Kidney tubule cell (primary cell): Measurements from ENCODE around the gene ADTRP.
"Not testable (repeated sequence)": the region's sequence is repeated elsewhere in the genome, so short reads cannot be mapped to it uniquely, and the experiment has no call there.

Experiments used
- DNase-seq: peaks from one replicate; pipeline ENCODE4 v3.0.0-alpha.2; 2018; ENCODE audit warnings: low spot score

The ADTRP gene

DNA sequence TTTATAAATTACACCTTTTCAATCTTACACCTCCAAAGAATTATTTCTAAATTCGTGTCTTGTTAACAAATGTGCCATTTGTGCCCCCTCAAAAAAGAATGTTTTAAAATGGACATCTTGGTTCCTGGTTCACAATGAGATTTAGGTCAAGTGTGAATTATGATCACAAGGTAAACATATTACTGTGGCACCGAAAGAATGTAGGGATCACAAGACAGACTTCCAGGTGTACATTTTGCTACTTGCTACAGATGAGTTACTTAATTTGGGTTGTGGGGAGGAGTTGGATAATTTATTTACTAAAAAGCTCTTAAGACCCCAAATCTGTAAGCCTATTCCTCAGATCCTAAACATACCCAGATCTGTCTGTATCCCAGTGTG lies 25.0 kb upstream of the ADTRP start:
- no peak for DNase-seq

DNA sequence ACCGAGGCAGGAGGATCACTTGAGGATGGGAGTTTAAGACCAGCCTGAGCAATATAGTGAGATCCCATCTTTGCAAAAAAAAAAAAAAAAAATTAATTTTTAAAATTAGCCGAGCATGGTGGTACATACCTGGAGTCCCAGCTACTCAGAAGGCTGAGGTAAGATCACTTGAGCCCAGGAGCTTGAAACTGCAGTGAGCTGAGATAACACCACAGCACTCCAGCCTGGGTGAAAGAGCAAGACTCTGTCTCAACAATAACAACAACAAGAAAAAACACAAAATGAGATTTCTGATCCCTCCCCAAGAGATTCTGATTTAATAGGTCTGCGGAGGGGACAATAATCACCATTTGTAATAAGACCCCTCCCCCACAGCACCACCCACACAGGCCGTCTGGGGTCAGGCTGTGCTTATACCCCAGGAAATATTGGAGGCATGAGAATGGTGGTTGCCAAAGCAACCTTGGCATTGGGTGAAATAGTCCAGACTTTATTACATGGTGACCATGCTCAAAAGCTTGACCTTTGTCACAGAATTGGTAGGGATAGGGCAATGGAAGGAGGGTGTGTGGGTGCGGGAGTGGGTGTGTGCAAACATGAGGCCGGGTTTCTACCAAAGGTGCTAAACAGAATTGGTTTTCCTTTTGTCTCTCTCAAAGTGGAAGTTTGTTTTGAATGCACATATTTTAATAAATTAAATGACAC lies 24.4 kb upstream of the ADTRP start:
- DNase-seq = no peak

DNA sequence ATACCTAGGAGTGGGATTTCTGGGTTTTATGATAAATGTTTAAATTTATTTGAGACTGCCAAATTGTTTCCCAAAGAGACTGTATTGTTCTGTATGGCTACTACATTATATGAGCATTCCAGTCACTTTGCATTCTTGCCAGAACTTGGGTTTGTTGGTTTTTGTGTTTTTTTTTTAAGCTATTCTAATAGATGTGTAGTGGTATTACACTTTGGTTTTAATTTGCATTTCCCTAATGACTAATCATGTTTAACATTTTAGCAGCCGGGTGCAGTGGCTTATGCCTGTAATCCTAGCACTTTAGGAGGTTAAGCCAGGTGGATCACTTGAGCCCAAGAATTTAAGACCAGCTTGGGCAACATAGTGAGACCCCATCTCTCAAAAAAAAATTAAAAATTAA lies 21.9 kb upstream of the ADTRP start:
- DNase-seq = not testable (repeated sequence)

DNA sequence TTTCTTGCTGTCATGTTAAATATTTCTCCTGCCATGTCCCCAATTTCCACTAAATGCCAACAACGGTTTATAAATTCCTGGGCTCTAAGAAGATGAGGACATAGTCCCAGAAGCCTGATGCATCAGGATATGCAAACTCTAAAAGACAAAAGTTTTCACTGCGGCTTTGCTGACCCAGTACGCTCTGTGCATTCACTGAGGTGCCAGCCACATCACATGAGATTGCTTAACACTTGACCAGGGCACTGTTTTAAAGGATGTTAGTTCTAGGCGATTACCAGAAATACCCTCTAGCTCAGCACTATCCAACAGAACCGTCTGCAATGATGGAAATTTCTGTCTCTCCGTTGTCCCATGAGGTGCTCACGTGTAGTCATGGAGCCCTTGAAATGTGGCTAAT lies 19.9 kb upstream of the ADTRP start:
- DNase-seq = no peak

DNA sequence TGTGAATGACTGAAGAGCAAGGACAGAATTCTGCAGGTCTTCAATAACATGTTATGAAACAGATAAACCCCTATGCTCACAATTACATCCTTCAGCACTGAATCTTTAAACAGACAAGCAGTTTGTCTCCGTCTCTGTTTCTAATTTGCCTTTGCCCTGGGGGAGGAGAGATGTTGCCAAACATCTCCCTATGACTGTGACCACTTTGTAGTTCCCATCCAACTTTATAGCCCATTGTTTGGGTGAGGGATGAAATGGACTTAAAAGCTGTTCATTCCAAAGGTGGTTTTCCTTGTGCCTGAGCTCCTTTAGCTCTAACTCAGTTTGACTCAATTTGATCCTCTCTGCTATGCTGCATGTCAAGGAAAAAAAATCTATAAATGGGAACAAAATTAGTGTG lies 19.5 kb upstream of the ADTRP start:
- DNase-seq = no peak

DNA sequence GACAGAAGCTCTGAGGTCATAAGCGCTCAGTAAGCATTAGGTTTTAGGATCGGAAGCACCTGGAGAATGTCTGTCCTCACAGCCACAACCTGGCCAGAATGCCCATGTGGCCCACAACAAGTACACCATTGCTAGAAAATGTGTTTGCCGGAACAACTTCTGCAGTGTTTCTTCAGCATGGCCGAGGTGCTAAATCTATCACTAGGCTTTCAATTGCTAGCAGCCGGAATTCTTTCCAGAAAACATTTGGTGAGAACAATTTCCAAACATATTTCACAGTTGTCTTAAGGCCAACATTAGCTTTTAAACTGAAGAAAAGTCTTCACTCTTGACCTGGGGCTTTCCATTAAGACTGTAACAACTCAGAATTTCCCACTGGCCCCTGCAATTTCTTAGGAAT lies 18.2 kb upstream of the ADTRP start:
- DNase-seq = no peak

DNA sequence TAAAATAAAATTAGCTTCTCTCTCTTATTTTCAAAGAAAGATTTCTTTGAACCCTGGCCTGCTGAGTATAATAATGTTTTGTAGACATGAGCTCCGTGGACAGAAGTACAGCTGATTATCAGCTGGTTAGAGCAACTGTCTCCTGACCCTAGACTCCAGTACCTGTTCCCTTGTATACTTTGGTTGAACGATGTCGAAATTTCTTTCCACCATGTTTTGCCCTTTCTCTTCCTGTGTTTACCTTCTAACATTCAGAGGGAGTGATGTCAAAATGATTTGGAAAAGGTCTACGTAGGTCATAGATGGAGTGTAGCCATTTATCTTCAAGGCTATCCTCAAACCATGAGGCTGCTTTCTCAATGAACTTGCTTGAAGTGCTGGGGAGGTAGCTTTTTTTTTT lies 16.8 kb upstream of the ADTRP start:
- no peak for DNase-seq

DNA sequence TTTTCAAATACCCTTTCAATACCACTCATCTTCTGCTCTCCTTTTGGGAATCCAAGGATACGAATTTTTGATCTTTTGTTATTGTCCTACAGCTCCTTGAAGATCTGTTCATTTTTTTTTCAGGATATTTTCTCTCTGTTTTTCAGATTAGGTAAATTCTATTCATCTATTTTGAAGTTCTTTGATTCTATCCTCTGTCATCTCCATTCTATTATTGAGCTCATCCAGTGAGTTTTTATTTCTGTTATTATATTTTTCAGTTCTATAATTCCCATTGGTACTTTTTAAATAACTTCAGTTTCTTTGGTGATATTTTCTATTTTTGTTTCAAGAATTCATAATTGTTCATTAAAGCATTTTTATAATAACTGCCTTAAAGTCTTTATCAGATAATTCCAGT lies 14.7 kb upstream of the ADTRP start:
- no peak for DNase-seq

DNA sequence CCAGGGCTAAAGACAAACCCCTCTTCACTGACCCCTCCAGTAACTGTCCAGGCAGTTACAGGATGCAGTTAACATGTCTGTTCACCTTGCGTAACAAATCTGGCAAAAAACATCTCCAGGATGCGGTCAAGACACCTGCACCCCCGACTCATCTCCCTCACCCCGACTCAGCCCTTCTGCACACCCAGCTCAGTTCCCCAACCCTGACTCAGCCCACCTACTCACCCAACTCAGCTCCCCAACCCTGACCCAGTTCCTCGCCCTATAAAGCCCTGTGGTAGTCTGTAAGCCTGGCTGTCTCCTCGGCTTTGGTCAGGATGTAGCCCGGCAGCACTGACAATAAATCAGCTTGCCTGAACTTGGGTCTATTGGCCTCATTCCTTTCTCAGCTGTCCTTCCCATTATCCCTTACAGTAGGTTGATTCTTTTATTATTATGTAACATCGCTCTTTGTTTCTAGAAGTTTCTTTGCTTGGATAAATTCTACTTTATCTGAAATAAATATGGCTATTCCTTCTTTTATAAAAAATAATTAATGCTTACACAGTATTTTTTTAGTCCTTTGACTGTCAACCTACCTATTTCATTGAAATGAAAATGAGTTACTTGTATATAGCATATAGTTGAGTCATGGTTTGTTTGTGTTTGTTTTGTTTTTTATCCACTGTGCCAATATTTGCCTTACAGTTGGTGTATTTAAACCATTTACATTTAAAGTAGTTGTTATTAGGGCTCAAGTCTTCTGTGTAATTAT lies 12.9 kb upstream of the ADTRP start:
- DNase-seq = peak; percentile 27

DNA sequence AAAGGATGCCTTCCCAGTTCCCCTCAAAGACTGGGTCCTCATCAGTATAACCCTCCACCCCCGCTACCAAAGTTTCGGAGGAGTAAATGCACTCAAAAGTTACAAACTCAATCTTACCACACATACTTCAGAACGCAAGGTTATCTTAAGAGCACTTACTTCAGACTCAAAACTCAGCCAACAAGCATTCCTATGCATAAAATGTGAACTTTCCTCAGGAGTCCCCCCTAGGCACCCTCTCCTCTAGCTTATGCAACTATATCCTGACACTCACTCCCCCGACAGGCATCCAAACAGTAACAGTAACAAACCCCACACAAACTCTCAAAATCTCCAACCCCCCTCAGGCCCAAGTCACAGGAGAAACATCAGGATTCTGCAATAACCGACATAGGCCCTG lies 11.1 kb upstream of the ADTRP start:
- no peak for DNase-seq

DNA sequence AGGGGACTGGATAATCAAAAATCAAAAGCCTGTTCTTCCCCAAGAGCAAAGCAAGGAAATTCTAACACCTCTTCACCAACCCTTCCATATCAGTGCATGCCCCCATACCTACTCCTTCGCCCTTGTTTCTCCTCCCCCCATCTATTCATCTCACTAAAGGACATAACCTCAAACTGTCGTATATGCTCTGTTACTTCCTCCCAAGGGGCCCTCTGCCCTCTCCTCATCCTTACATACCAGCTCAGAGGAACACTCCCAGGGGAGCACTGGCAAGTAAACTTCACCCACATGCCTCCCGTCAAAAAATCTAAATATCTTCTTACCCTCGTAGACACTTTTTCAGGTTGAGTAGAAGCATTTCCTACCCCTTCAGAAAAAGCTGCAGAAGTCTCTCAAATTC lies 9.4 kb upstream of the ADTRP start:
- DNase-seq = no peak

DNA sequence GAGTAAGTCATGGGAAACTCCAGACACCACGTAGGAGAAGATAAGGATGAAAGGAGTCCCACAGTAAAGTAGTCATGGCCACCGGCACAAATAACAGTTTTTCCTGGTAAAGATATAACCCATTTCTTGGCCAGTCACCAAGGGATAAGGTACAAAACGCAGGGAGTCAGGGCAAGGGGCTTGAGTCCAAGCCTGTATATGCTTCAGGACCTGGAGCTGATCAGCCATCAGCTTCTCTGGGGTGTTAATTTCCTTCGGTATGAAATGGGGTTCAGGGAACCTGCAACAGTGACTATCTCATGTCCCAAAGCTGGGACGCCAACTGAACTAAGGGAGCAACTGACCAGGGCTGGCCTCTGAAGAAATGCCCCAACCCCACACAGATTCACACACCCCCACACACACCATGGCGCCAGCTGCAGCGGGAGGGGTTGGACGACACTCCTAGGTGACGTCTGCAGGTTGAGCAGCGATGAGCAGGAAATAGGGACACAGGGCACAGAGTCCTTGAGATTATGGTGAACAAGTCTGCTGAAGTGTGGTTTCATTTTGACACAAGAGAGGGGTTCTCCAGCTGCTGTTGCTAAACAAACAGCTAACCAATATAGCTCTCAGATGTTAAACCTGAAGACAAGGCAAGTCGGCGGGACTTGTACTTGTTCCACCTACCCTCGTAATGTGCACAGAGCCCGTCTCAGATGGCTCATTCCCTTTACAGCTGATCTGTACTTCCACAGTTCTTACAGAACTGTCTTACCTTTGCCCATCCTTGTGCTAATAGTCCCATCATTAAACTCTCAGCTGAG lies 7.4 kb upstream of the ADTRP start:
- DNase-seq = no peak

DNA sequence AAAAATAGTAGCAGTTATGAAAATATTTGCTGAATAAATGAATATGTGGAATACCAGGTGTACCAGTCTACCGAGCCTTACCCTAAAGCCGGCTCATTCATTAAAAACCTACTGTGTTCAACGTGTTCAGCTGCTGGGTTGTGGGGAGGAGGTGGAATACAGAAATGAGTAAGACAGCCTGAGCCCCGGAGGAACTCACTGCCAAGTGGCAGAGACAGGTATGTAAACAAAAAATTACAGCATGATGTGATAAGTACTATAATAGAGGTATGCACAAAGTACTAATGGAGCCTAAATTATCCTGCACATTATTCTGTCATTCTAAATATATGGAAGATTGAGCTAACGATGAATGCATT lies 6.8 kb upstream of the ADTRP start:
- DNase-seq = peak; percentile 52

DNA sequence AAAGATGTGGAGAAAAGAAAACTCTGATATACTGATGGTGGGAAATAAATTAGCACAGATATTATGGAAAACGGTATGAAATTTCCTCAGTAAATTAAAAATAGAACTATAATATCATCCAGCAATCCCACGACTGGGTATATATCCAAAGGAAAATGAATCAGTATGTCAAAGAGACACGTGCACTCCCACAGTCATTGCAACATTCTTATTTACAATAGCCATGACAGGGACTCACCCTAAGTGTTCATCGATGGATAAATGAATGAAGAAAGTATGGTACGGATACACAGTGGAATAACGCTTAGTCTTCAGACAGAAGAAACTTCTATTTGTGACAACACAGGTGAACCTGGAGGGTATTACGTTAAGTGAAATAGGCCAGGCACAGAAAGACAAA lies 5.7 kb upstream of the ADTRP start:
- DNase-seq = no peak

DNA sequence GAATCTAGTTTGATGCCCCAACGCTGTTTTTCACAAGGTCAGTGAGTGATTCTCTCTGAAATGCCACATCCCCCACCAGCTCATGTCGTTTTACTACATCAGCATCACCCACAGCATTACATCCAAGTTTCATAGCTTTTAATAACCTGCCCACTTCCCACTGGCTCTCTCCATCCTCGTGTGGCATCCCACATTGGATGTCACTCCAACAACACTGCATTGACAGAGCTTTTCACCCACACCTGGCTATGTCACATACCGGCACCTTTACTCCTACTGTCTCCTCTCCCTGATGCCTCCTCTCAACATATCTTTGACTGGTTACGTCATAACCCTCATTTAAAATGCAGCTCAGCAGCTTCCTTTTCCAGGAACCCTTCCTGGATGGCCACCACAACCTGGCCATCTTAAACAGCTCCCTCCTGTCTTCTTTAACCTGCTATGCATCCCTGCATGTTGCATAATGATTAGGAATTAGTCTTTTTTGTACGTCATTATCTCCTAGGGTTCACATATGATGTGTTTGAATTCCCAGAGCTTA lies 5.0 kb upstream of the ADTRP start:
- DNase-seq = no peak

DNA sequence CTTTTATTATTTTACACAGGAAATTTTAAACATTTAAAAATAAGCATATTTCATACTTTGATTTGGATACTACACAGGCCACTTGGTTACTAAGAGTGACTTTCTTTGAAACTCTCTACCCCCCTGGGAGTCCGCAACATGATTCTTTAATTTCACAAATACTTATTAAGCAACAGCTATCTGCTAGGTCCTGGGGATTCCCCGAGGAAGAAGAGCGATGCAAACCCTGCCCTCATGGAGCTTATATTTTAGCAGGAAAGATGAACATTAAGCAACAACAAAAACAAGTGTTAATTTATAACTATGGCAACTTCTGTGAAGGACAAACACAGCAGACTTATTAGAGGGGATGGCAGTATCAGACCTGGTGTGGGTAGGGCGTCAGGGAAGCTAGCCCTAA lies 3.9 kb upstream of the ADTRP start:
- DNase-seq = no peak

DNA sequence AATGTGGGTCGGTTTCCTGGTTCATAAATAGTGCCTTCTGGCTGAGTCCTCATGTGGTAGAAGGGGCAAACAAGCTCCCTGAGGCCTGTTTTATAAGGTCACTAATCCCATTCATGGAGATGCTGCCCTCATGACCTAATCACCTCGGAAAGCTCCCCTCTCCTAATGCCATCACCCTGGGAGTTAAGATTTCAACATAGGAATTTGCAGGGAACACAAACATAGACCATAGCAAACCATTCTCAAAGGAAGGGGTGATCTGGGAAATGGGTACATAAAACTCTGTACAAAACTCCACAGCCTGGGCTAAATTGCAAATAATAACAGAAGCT lies 1.5 kb upstream of the ADTRP start:
- no peak for DNase-seq

DNA sequence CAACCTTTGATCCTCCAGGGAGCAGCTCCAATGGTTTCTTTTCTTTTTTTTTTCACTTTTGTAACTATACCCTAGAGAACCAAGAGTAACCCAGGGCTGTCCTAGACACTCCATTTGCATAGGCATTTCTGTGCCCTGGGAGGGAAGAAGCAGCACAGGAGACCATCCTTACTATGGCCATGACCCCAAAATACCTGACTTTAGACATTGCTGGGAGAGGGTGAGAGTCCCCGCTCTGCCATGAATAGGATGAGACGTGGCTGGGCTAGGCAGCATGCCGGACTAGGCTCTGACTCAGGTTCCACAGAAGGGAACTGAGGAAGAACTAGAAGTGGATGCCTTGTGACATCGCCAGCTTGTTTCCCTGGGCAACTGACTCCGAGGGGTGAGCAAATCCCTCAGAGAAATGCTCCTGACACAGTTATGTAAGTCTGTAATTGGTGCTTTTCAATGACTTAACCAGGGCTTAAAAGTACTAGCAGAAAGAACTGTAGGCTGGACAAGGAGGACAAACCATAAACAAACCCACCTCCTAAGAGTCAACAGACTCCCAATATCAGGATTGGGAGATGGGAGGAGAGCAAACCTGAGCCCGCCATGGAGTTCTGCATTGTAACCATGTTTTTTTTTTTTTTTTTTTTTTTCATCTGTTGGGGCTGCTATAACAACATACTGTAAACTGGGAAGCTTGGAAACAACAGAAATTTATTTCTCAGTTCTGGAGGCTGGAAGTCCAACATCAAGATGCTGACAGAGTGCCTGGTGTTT lies 910 bp upstream of the ADTRP start:
- DNase-seq = peak; percentile 25

DNA sequence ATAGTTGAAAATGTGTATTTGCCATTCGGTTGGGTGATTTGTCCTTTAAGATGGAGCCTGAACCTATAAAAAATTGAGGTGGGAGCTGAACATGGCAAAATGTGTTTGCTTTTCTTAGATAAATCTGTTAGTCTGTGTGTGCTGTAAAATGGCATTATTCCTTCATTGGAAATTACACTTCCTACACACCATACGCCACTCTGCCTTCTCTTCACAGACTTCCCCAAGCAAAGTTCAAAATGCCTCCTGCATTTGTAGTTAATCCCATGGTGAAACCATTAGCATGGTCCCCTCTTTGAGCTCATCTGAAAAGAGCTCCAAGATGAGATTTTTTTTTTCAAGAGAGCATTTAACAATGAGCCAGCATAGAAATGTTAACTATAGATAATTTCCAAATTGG lies 567 bp downstream of the ADTRP start:
- no peak for DNase-seq

DNA sequence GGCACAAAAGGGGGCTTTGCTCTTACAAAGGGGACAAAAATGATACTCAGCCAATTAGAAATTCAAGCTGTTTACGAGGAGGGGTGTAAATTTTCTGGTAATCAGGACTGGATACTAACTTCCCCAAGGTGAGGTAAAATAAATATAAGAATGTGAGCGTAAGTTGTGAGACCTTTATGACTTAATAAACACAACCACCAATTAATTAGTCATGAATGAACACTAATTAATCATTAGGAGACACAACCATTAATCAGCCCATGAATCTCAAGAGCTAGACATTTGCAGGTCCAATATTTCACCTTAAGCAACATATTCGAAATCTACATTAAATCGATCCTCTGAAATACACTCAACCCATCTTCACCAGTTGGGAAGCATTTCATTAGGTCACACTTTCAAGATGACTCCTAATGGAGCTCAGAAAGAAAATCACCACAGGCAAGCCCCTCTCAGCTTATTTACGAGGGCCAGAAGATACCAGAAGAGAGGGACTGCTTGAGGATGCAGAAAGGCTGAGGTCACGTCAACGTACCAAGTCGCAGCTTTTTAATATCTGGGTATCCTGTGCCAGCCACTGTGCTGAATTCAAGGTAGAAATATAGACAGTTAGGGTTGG lies 2.7 kb downstream of the ADTRP start:
- DNase-seq = no peak

DNA sequence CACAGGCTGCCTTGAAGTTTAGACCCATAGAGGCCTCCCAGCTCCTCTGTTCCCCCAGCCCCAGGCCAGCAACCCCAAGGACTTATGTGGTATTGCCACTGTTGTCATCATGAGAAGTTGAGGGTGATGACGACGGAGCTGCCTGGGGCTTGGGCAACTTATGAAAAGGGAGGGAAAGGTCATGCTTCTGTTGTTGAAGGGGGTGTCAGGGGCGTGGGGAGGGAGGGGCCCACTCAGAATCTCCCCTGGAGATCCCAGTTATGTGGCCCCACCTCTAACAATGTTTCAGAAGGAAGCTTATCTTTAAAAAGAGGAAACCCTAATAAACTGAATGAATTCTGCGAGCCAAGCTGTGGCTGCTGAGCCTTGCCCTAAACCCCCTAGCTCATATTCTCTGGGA lies 4.2 kb downstream of the ADTRP start:
- no peak for DNase-seq

DNA sequence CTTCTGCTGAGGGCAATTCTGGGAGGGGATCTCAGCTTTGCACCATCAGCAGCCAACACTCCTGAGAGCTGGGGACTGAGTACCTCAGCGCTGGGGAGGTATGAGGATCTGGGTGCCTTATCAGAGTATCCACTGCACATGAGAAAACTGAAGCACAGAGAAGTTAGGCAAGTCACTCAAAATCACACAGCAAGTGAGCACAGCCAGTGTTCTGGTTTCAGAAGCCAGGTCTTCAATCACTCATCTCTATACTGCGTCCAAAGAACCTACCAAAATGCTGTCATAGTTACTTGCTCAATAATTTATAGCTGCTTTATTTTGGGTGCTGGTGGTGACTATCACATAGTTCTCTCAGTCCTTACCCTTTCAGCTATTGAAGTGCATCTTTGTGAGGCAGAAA lies 5.0 kb downstream of the ADTRP start:
- DNase-seq = no peak
